ENCODE measurements around the gene MBOAT2. TPM values are rescaled to one million over a fixed set of nuclear protein-coding genes. Genes with fewer than 3 reads are reported as not detected.

Gene MBOAT2
- total and polyA plus RNA-seq, 11 donors: 4.5 to 34.9 (median 16.1) TPM

- 94 to 98% (median 96%) methylated on average over 2 of the region's 2 CpGs for WGBS, 4 donors
- no peaks in the 10 kb centered on the region for H3K9me3 ChIP-seq
- no peaks in the 10 kb centered on the region for H3K27me3 ChIP-seq
- H3K4me3 ChIP-seq: no peak overlapping the region
- peaks cover 0 to 5% (median 0%) of the 10 kb centered on the region in 9 donors for H3K36me3 ChIP-seq
- DNase-seq (no peak), ATAC-seq (no peak)
- H3K4me1 ChIP-seq: peaks cover 0 to 5% (median 0%) of the 10 kb centered on the region in 12 donors
- H3K27ac ChIP-seq: no peak overlapping the region
- no peak for TF ChIP-seq CTCF (IDR thresholded peaks at IDR 0.05)
- no peak for TF ChIP-seq POLR2A (IDR thresholded peaks at IDR 0.05)
- intact Hi-C loops (cut with DNase I): no loop called here
Measured at GRCh38 chr2:8856176-8856575, 147.3 kb downstream of the MBOAT2 start.

- H3K36me3 ChIP-seq: peaks cover 0 to 5% (median 0%) of the 10 kb centered on the region in 9 donors
- no peak overlapping the region for H3K4me3 ChIP-seq
- H3K4me1 ChIP-seq: peaks cover 0 to 5% (median 0%) of the 10 kb centered on the region in 12 donors
- H3K9me3 ChIP-seq: no peaks in the 10 kb centered on the region
- ATAC-seq (no peak), DNase-seq (no peak)
- TF ChIP-seq POLR2A (IDR thresholded peaks at IDR 0.05): no peak
- no peak overlapping the region for H3K27ac ChIP-seq
- intact Hi-C loops (cut with DNase I): no loop called here
- H3K27me3 ChIP-seq: no peaks in the 10 kb centered on the region
- WGBS, 4 donors: 93 to 98% (median 95%) methylated on average over 3 of the region's 3 CpGs
Measured at GRCh38 chr2:8855010-8855409, 148.5 kb downstream of the MBOAT2 start.

- ATAC-seq: no peak
- Histone ChIP-seq H3K27ac (no peak overlapping the region), H3K4me3 (no peak overlapping the region), H3K4me1 (peaks cover 0 to 5% (median 0%) of the 10 kb centered on the region in 12 donors), H3K27me3 (no peaks in the 10 kb centered on the region), H3K9me3 (no peaks in the 10 kb centered on the region), H3K36me3 (peaks cover 0 to 3% (median 0%) of the 10 kb centered on the region in 9 donors)
- DNase-seq: no peak
- TF ChIP-seq POLR2A (IDR thresholded peaks at IDR 0.05) (no peak), CTCF (IDR thresholded peaks at IDR 0.05) (no peak)
- WGBS, 4 donors: 92 to 97% (median 94%) methylated on average over 4 of the region's 4 CpGs
- intact Hi-C loops (cut with DNase I): no loop called here
Measured at GRCh38 chr2:8853426-8853825, 150.1 kb downstream of the MBOAT2 start.

- no peak for TF ChIP-seq CTCF (IDR thresholded peaks at IDR 0.05)
- no peak for TF ChIP-seq POLR2A (IDR thresholded peaks at IDR 0.05)
- ATAC-seq (no peak), DNase-seq (peak in 1 of 5 donors; percentile 36)
- 57 to 67% (median 60%) methylated on average over 10 of the region's 10 CpGs for WGBS, 4 donors
- no peaks in the 10 kb centered on the region for H3K36me3 ChIP-seq
- H3K4me1 ChIP-seq: peaks cover 0 to under 1% (median 0%) of the 10 kb centered on the region in 12 donors
- no peaks in the 10 kb centered on the region for H3K9me3 ChIP-seq
- no peak overlapping the region for H3K4me3 ChIP-seq
- intact Hi-C loops (cut with DNase I): no loop called here
- peaks cover 0 to under 1% (median 0%) of the 10 kb centered on the region in 9 donors for H3K27me3 ChIP-seq
- no peak overlapping the region for H3K27ac ChIP-seq
Measured at GRCh38 chr2:8851811-8852560, 151.5 kb downstream of the MBOAT2 start.
